Large intestine (tissue), 3 donors: ENCODE data around the gene CDYL. TPM values are rescaled to one million over a fixed set of nuclear protein-coding genes. Genes with fewer than 3 reads are reported as not detected.

Experiments used
- DNase-seq, 2 donors: peaks; one replicate each; pipeline versions ENCODE4 v3.0.0 to v3.0.0-alpha.2; 2013
- H3K27ac ChIP-seq: one replicate; pipeline ENCODE4 v1.5.1; 2013; ENCODE audit warnings: low read length
- H3K27me3 ChIP-seq: 2 replicates; pipeline ENCODE4 v1.6.1; 2013; ENCODE audit warnings: low read length; ENCODE audit not compliant: control insufficient read depth, insufficient read depth
- H3K36me3 ChIP-seq: 2 replicates; pipeline ENCODE4 v1.6.1; 2013; ENCODE audit warnings: low read length; ENCODE audit not compliant: control insufficient read depth, insufficient read depth
- H3K4me1 ChIP-seq: one replicate; pipeline ENCODE4 v1.6.1; 2013; ENCODE audit warnings: low read length; ENCODE audit not compliant: control insufficient read depth, insufficient read depth
- H3K4me3 ChIP-seq: one replicate; pipeline ENCODE4 v1.5.1; 2013; ENCODE audit warnings: low read length
- H3K9me3 ChIP-seq: one replicate; pipeline ENCODE4 v1.6.1; 2013; ENCODE audit warnings: mild to moderate bottlenecking, low read depth, low read length, moderate library complexity; ENCODE audit not compliant: control insufficient read depth
- WGBS: methylation state at CpG from one replicate; pipeline ENCODE4 v1.1.5; 2013; ENCODE audit warnings: low lambda C conversion rate; ENCODE audit not compliant: insufficient coverage; 5-methylcytosine and 5-hydroxymethylcytosine counted together
- polyA plus RNA-seq: library from polyadenylated mRNA; unstranded; fragments of 120-200 nt; gene quantifications from one replicate; pipeline ENCODE4 v1.2.1, GENCODE V29; 2013

Gene CDYL
- polyA plus RNA-seq, 1 donor = 15.4 TPM

- peak overlapping the region; percentile 50 for H3K27ac ChIP-seq
- H3K4me1 ChIP-seq = peaks cover 11% of the 10 kb centered on the region
- no CpG with 5 or more reads among the region's 8 CpGs for WGBS
- no peak overlapping the region for H3K4me3 ChIP-seq
- no peaks in the 10 kb centered on the region for H3K9me3 ChIP-seq
- H3K27me3 ChIP-seq = no peaks in the 10 kb centered on the region
- peaks cover 6% of the 10 kb centered on the region for H3K36me3 ChIP-seq
- peak in 1 of 2 donors; percentile 30 for DNase-seq
Observed at GRCh38 chr6:4932228-4932903, 156.2 kb downstream of the CDYL start.

- no CpG with 5 or more reads among the region's 10 CpGs for WGBS
- H3K27me3 ChIP-seq = no peaks in the 10 kb centered on the region
- peaks cover 10% of the 10 kb centered on the region for H3K36me3 ChIP-seq
Observed at GRCh38 chr6:4935486-4935885, 159.3 kb downstream of the CDYL start.

DNA sequence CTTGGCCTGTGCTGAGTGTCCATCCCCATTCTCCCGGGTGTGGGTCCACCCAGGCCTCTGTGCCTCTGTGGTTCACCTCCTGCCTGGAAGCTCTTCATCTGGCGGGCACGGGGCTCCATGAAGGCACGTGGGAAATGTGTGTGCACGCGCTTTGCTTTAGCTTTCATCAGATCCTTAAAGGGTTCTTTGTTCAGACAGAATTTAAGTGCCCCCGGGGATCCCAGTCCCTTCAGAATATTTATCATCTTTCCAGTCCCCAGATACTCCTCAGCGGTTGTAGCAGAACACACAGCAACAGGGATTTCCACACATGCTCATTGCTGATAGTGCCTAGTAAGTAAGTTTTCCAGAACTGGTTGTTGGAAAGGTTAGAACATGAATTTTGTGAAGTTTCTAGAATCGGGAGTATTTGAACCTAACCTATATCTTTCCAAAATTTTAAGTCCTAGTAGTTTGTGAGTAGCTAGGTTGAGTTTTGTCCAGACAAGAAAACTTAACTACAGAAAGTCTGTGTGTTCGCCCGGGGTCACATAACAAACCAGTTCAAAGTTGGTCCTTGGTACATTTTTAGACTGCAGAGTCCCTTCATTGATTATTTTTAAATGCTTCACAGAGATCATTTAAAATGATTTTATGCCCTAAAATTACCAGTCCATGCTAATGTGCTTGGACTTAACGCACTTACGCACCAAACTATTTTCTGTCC, 159.9 kb downstream of the CDYL start:
- peaks cover 12% of the 10 kb centered on the region for H3K36me3 ChIP-seq
- H3K27me3 ChIP-seq = no peaks in the 10 kb centered on the region
- WGBS = 60% methylated on average over 1 of the region's 13 CpGs
- no peak overlapping the region for H3K27ac ChIP-seq
- H3K4me1 ChIP-seq = peaks cover 8% of the 10 kb centered on the region
- H3K9me3 ChIP-seq = no peaks in the 10 kb centered on the region
- H3K4me3 ChIP-seq = no peak overlapping the region
- no peak for DNase-seq

More at GRCh38 chr6:4935486-4935885, 159.3 kb downstream of the CDYL start:
- Histone ChIP-seq H3K4me3 (no peak overlapping the region), H3K9me3 (no peaks in the 10 kb centered on the region), H3K27ac (no peak overlapping the region), H3K4me1 (peaks cover 11% of the 10 kb centered on the region)
- no peak for DNase-seq

DNA sequence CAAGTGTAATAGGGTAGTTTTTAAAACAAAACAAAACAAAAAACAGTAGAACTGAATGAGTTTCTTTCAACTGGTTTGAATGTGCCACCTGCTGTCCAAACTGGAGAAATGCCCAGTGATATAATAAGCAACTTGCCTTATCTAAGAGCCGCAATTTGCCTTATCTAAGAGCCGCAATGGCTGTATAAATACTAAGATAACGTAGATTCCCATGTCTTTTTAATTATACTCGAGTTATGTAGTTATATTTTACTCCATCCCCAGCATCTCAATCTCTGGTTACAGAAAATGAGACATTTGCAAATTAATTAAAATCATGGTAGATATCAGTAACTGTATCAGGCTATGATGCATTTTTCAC, 160.5 kb downstream of the CDYL start:
- DNase-seq = peak in 1 of 2 donors; percentile 50
- Histone ChIP-seq H3K9me3 (no peaks in the 10 kb centered on the region), H3K4me1 (peaks cover 4% of the 10 kb centered on the region), H3K36me3 (peaks cover 14% of the 10 kb centered on the region), H3K27ac (no peak overlapping the region), H3K27me3 (no peaks in the 10 kb centered on the region), H3K4me3 (no peak overlapping the region)
- WGBS = 0% methylated on average over 3 of the region's 4 CpGs

DNA sequence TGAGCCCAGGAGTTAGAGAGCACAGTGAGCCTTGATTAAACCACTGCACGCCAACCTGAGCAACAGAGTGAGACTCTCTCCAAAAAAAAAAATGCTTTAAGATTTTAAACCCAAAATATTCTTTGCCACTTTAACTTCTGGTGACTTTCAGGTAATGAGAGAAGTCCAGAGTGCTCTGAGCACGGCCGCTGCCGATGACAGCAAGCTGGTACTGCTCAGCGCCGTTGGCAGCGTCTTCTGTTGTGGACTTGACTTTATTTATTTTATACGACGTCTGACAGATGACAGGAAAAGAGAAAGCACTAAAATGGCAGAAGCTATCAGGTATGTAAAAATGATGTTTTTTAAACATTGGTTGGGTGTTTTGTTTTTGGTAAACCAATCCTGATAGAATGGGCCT, 161.2 kb downstream of the CDYL start:
- Histone ChIP-seq H3K27ac (no peak overlapping the region), H3K27me3 (no peaks in the 10 kb centered on the region), H3K4me3 (no peak overlapping the region), H3K4me1 (peaks cover 3% of the 10 kb centered on the region), H3K9me3 (no peaks in the 10 kb centered on the region), H3K36me3 (peaks cover 14% of the 10 kb centered on the region)
- no peak for DNase-seq
- WGBS = 73% methylated on average over 3 of the region's 9 CpGs

- no peak for DNase-seq
- Histone ChIP-seq H3K27me3 (no peaks in the 10 kb centered on the region), H3K27ac (no peak overlapping the region), H3K4me1 (peaks cover 3% of the 10 kb centered on the region), H3K36me3 (peaks cover 16% of the 10 kb centered on the region), H3K4me3 (no peak overlapping the region), H3K9me3 (no peaks in the 10 kb centered on the region)
- no CpG with 5 or more reads among the region's 1 CpG for WGBS
Observed at GRCh38 chr6:4939241-4939640, 163.0 kb downstream of the CDYL start.

DNA sequence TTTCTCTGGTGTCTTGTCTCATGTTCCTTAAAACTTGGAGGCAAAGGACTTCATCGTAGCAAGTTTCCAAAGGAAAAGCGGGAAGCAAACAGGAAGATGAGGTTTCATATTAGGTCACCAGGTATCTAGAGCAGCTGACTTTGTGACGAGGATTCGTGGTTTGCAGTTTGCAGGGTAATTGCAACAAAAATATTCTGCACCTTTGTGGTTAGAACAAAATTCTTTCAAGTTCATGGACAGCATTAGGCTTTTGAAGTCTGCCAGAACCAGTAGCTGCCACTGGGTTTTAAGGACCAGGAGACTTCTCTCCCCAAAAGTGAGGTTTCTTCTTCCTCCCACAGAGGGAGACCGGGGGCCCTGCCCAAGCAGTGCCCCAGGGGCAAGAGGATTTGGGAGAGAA, 164.2 kb downstream of the CDYL start:
- no peak overlapping the region for H3K27ac ChIP-seq
- peaks cover 23% of the 10 kb centered on the region for H3K36me3 ChIP-seq
- WGBS = 90% methylated on average over 2 of the region's 5 CpGs
- no peaks in the 10 kb centered on the region for H3K9me3 ChIP-seq
- DNase-seq = no peak
- H3K4me1 ChIP-seq = peaks cover 3% of the 10 kb centered on the region
- no peak overlapping the region for H3K4me3 ChIP-seq
- H3K27me3 ChIP-seq = no peaks in the 10 kb centered on the region

DNA sequence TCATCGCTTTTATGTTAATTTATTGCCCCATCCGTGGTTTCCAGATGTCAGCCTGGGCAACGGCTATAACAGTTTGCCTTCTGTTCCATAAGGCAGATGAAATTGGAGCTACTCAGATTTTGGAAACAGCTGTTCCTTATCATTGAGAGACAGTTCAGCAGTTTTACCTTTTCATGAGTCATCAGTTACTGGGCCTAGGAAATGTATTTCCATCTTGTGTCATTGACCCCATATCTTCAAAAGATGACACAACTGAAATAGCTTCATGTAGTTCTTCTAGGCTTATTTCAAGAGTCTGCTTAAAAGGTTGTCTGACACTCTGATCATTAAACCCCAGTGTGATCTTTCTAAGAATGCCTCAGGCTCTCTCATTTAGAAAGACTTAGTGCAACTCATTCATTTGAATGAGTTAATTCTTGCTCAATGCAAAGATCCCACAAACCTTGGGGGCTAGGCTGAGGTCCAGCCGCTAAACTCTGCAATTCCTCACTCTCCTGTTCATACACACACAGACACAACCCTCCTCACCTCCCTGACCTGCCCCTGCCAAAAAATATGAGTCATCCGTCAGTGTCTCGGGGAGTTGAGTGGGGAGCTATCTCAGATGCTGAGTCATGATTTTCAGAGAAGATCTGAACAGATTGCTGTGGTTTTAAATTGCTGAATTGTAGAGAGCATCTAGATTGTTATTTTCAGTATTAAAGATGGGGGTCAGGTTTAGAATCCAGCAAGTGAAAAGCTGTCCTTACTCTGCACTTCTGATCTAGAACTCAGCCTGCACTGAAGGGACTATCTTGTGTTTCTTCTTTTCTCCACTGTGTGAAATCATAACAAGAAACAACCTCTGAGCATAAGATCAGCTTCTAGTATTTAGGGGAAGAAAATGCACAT, 165.8 kb downstream of the CDYL start:
- H3K9me3 ChIP-seq = no peaks in the 10 kb centered on the region
- WGBS = 90% methylated on average over 2 of the region's 6 CpGs
- no peak for DNase-seq
- no peak overlapping the region for H3K4me3 ChIP-seq
- no peaks in the 10 kb centered on the region for H3K27me3 ChIP-seq
- H3K27ac ChIP-seq = no peak overlapping the region
- peaks cover 29% of the 10 kb centered on the region for H3K36me3 ChIP-seq
- peaks cover 3% of the 10 kb centered on the region for H3K4me1 ChIP-seq

DNA sequence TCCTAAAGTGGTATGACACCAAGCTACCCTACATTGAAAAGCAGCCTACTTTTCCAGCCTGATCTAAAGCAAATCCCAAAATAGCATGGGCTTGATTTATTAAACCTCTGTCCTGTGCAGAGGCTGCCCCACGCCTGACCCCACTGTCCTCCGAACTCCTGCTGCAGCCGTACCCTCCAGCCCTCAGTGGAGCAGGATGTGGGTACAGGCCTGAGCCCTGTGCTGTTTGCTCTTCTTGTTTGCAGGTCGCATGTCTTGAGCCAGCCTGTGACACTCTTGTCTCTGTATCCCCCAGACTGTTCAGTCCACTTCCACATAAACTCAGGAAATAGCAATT, 166.4 kb downstream of the CDYL start:
- no CpG with 5 or more reads among the region's 4 CpGs for whole genome bisulfite sequencing
- Histone ChIP-seq H3K27ac (no peak overlapping the region), H3K4me3 (no peak overlapping the region)

DNA sequence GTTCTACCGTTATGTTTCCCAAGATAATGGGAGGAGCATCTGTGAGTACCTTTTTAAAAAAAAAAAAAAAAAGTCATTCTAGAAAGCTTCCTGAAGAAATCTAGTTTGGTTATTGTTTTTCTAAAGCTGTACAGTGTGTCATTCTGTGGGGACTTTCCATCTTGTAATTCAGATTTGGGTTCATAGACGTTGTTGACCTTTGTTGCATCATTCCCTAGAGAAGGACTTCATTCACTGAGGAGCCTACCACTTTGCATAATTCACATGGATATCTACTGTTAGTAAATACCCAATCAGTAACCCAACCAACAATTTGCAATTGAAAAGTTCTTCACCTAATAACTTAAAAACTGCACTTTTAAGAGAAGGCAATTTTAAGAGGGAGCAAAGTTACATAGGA, 167.5 kb downstream of the CDYL start:
- Histone ChIP-seq H3K36me3 (peaks cover 37% of the 10 kb centered on the region), H3K27me3 (no peaks in the 10 kb centered on the region), H3K9me3 (no peaks in the 10 kb centered on the region), H3K4me3 (no peak overlapping the region), H3K4me1 (peaks cover 3% of the 10 kb centered on the region), H3K27ac (no peak overlapping the region)
- no peak for DNase-seq
- no CpG with 5 or more reads among the region's 2 CpGs for WGBS

More for the DNA sequence above, 166.4 kb downstream of the CDYL start:
- H3K36me3 ChIP-seq = peaks cover 32% of the 10 kb centered on the region
- no peak for DNase-seq
- no peaks in the 10 kb centered on the region for H3K27me3 ChIP-seq
- H3K9me3 ChIP-seq = no peaks in the 10 kb centered on the region
- H3K4me1 ChIP-seq = peaks cover 3% of the 10 kb centered on the region
